ENCODE measurements around the gene CCDC83.

DNA sequence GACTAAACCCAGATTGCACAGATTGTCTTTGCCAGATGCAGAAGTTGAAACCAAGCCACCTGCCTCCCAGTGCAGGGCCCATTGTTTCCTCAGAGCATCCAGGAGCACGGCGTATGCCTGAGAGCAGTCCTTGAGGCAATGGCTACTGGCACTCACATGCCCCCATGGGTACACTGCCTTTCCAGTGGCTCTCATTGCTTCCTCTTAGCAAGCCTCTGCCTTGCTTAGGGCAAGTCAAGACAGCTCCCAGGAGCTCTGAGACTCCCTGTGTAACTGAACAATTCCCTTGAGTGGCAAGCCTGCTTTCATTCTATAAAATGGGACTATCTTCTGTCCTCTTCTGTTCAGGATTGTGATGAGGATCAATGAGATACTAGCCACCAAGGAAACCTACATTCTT is 48.3 kb upstream of the CCDC83 start:
- TF ChIP-seq, protein P1, sequence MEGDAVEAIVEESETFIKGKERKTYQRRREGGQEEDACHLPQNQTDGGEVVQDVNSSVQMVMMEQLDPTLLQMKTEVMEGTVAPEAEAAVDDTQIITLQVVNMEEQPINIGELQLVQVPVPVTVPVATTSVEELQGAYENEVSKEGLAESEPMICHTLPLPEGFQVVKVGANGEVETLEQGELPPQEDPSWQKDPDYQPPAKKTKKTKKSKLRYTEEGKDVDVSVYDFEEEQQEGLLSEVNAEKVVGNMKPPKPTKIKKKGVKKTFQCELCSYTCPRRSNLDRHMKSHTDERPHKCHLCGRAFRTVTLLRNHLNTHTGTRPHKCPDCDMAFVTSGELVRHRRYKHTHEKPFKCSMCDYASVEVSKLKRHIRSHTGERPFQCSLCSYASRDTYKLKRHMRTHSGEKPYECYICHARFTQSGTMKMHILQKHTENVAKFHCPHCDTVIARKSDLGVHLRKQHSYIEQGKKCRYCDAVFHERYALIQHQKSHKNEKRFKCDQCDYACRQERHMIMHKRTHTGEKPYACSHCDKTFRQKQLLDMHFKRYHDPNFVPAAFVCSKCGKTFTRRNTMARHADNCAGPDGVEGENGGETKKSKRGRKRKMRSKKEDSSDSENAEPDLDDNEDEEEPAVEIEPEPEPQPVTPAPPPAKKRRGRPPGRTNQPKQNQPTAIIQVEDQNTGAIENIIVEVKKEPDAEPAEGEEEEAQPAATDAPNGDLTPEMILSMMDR (conservative IDR thresholded peaks at IDR 0.05; ENCODE audit: low read depth in 2 of 2): no peak
- no peak for TF ChIP-seq EZH2 (IDR thresholded peaks at IDR 0.05; ENCODE audit: low read depth, unreplicated experiment)
- no peak for TF ChIP-seq POLR2AphosphoS5 (IDR thresholded peaks at IDR 0.05; ENCODE audit: low read depth)
- TF ChIP-seq EZH2phosphoT487 (IDR thresholded peaks at IDR 0.05; ENCODE audit: unreplicated experiment): no peak
- no peak for TF ChIP-seq STAT1 (IDR thresholded peaks at IDR 0.05; ENCODE audit: unreplicated experiment)
- no peak for TF ChIP-seq NANOG (IDR thresholded peaks at IDR 0.05; ENCODE audit: borderline replicate concordance)
- no peak for TF ChIP-seq JUNB (IDR thresholded peaks at IDR 0.05; ENCODE audit: unreplicated experiment)
- TF ChIP-seq ZNF331 (CRISPR knock-in tag; IDR thresholded peaks at IDR 0.05; ENCODE audit: low read depth): no peak
